HG02852 (cell line): ENCODE measurements around the gene OR6M1.
A peak's percentile ranks its signal among the peaks of the same experiment; 100 is the strongest.

ENCODE experiments used
- ATAC-seq: cut with Tn5 transposase; IDR thresholded peaks from one replicate; pipeline ENCODE4 v1.9.1; 2021; ENCODE audit warnings: mild to moderate bottlenecking, moderate library complexity; ENCODE audit not compliant: unreplicated experiment

The OR6M1 gene

GRCh38 chr11:123775715-123776549, 30.2 kb downstream of the OR6M1 start:
- no peak for ATAC-seq

GRCh38 chr11:123775289-123775688, 30.9 kb downstream of the OR6M1 start:
- peak; percentile 60 for ATAC-seq

- no peak for ATAC-seq
Measured at GRCh38 chr11:123773959-123774358, 32.2 kb downstream of the OR6M1 start.

- no peak for ATAC-seq
Measured at GRCh38 chr11:123773026-123773425, 33.1 kb downstream of the OR6M1 start.

GRCh38 chr11:123771664-123772063, 34.5 kb downstream of the OR6M1 start:
- ATAC-seq, result no peak

GRCh38 chr11:123770712-123771111, 35.4 kb downstream of the OR6M1 start:
- ATAC-seq, result no peak

- ATAC-seq, result no peak
Measured at GRCh38 chr11:123765601-123766000, 40.5 kb downstream of the OR6M1 start.

GRCh38 chr11:123762422-123762821, 43.7 kb downstream of the OR6M1 start:
- no peak for ATAC-seq

- peak; percentile 84 for ATAC-seq
Measured at GRCh38 chr11:123760894-123761293, 45.3 kb downstream of the OR6M1 start.

- no peak for ATAC-seq
Measured at GRCh38 chr11:123757976-123758375, 48.2 kb downstream of the OR6M1 start.

GRCh38 chr11:123755813-123756212, 50.3 kb downstream of the OR6M1 start:
- no peak for ATAC-seq
